Measurements from ENCODE around the gene PRTG. TPM values are rescaled to one million over a fixed set of nuclear protein-coding genes. Genes with fewer than 3 reads are reported as not detected.

The PRTG gene
- total RNA-seq, 2 donors from 2014 or later, result 0.44 to 3.3 TPM

- TF ChIP-seq, protein P1, sequence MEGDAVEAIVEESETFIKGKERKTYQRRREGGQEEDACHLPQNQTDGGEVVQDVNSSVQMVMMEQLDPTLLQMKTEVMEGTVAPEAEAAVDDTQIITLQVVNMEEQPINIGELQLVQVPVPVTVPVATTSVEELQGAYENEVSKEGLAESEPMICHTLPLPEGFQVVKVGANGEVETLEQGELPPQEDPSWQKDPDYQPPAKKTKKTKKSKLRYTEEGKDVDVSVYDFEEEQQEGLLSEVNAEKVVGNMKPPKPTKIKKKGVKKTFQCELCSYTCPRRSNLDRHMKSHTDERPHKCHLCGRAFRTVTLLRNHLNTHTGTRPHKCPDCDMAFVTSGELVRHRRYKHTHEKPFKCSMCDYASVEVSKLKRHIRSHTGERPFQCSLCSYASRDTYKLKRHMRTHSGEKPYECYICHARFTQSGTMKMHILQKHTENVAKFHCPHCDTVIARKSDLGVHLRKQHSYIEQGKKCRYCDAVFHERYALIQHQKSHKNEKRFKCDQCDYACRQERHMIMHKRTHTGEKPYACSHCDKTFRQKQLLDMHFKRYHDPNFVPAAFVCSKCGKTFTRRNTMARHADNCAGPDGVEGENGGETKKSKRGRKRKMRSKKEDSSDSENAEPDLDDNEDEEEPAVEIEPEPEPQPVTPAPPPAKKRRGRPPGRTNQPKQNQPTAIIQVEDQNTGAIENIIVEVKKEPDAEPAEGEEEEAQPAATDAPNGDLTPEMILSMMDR (IDR thresholded peaks at IDR 0.05), result no peak
- H3K36me3 ChIP-seq, result no peaks in the 10 kb centered on the region
- H3K4me1 ChIP-seq, result no peaks in the 10 kb centered on the region
- H3K9me3 ChIP-seq, result no peaks in the 10 kb centered on the region
- H3K27ac ChIP-seq, result no peak overlapping the region
- DNase-seq (ENCODE audit: low spot score), result no peak
- H3K27me3 ChIP-seq, result no peaks in the 10 kb centered on the region
- H3K4me3 ChIP-seq, result no peak overlapping the region
Measured at GRCh38 chr15:55652909-55653495, 90.0 kb downstream of the PRTG start.

GRCh38 chr15:55652359-55652758 is 90.6 kb downstream of the PRTG start:
- no peaks in the 10 kb centered on the region for H3K36me3 ChIP-seq
- H3K4me3 ChIP-seq, result no peak overlapping the region
- no peaks in the 10 kb centered on the region for H3K9me3 ChIP-seq
- H3K27ac ChIP-seq, result no peak overlapping the region
- no peaks in the 10 kb centered on the region for H3K4me1 ChIP-seq
- DNase-seq (ENCODE audit: low spot score), result no peak
- TF ChIP-seq, protein P1 (IDR thresholded peaks at IDR 0.05), result no peak
- H3K27me3 ChIP-seq, result no peaks in the 10 kb centered on the region

GRCh38 chr15:55649058-55649423 is 93.9 kb downstream of the PRTG start:
- H3K4me1 ChIP-seq, result no peaks in the 10 kb centered on the region
- no peak for DNase-seq (ENCODE audit: low spot score)
- H3K27me3 ChIP-seq, result no peaks in the 10 kb centered on the region
- no peaks in the 10 kb centered on the region for H3K36me3 ChIP-seq
- TF ChIP-seq, protein P1 (IDR thresholded peaks at IDR 0.05), result no peak
- no peak overlapping the region for H3K27ac ChIP-seq
- H3K4me3 ChIP-seq, result no peak overlapping the region
- H3K9me3 ChIP-seq, result no peaks in the 10 kb centered on the region

DNA sequence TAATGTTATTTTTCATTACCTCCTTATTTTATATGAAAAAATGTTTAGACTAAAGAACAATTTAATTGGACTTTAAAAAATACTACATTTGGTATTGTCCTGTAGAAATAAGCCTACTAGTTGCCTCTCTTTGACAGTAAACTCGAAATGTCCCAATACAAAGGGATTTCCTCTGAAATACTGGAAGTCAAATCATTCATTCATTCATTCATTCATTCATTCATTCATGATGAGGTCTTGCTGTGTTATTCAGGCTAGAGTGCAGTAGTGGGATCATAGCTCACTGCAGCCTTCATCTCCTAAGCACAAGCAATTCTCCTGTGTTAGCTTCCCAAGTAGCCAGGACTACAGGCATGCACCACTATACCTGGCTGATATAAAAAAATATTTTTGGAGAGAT is 104.2 kb downstream of the PRTG start:
- Histone ChIP-seq H3K4me3 (no peak overlapping the region), H3K27ac (no peak overlapping the region), H3K27me3 (no peaks in the 10 kb centered on the region), H3K36me3 (no peaks in the 10 kb centered on the region), H3K4me1 (no peaks in the 10 kb centered on the region), H3K9me3 (no peaks in the 10 kb centered on the region)
- TF ChIP-seq, protein P1 (IDR thresholded peaks at IDR 0.05), result no peak
- no peak for DNase-seq (ENCODE audit: low spot score)

DNA sequence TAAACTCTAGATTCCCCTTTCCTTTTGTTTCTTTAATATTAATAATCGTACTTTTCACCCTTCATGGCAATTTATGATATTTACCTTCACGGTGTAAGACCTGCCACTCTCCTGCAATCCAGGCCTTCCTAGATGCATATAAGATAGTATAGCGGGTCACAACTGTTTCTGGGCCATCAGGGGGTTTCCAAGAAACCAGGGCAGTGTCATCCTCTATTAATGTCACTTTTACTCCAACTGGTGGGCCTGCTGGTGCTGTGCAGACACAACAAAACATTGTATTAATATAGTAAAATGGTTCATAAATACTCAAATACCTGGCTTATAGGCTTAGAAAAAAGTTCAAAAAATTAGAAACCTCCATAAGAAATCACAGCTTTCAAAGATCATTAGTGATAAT is 105.9 kb downstream of the PRTG start:
- no peak overlapping the region for H3K27ac ChIP-seq
- no peaks in the 10 kb centered on the region for H3K9me3 ChIP-seq

More for the DNA sequence above, 105.9 kb downstream of the PRTG start:
- TF ChIP-seq, protein P1 (IDR thresholded peaks at IDR 0.05), result no peak
- no peaks in the 10 kb centered on the region for H3K4me1 ChIP-seq
- H3K27me3 ChIP-seq, result no peaks in the 10 kb centered on the region
- no peak for DNase-seq (ENCODE audit: low spot score)
- H3K36me3 ChIP-seq, result no peaks in the 10 kb centered on the region
- H3K4me3 ChIP-seq, result no peak overlapping the region
